ENCODE measurements around the gene DEFB113. TPM values are rescaled to one million over a fixed set of nuclear protein-coding genes. Genes with fewer than 3 reads are reported as not detected.

Gene DEFB113
- total RNA-seq, 1 donor from 2014 or later = not detected

- no peaks in the 10 kb centered on the region for H3K27me3 ChIP-seq
- no peak for TF ChIP-seq CTCF (IDR thresholded peaks at IDR 0.05)
- no peaks in the 10 kb centered on the region for H3K9me3 ChIP-seq
- no peak for DNase-seq (ENCODE audit: low spot score in 2 of 2)
- H3K27ac ChIP-seq = no peak overlapping the region
- intact Hi-C loops (cut with DNase I) = no loop called here
- H3K36me3 ChIP-seq = no peaks in the 10 kb centered on the region
- H3K4me1 ChIP-seq = no peaks in the 10 kb centered on the region
- H3K4me3 ChIP-seq = no peak overlapping the region
Measured at GRCh38 chr6:49919935-49920644, 49.3 kb downstream of the DEFB113 start.

GRCh38 chr6:49919261-49919660, 50.2 kb downstream of the DEFB113 start:
- H3K36me3 ChIP-seq = no peaks in the 10 kb centered on the region
- no peak for TF ChIP-seq CTCF (IDR thresholded peaks at IDR 0.05)
- H3K4me1 ChIP-seq = no peaks in the 10 kb centered on the region
- H3K9me3 ChIP-seq = no peaks in the 10 kb centered on the region
- H3K27ac ChIP-seq = no peak overlapping the region
- DNase-seq (ENCODE audit: low spot score in 2 of 2) = no peak
- intact Hi-C loops (cut with DNase I) = no loop called here
- H3K4me3 ChIP-seq = no peak overlapping the region
- no peaks in the 10 kb centered on the region for H3K27me3 ChIP-seq

GRCh38 chr6:49918787-49919186, 50.6 kb downstream of the DEFB113 start:
- H3K27ac ChIP-seq = no peak overlapping the region
- intact Hi-C loops (cut with DNase I) = no loop called here
- H3K4me3 ChIP-seq = no peak overlapping the region
- TF ChIP-seq CTCF (IDR thresholded peaks at IDR 0.05) = no peak
- no peaks in the 10 kb centered on the region for H3K9me3 ChIP-seq
- H3K36me3 ChIP-seq = no peaks in the 10 kb centered on the region
- H3K27me3 ChIP-seq = no peaks in the 10 kb centered on the region
- no peak for DNase-seq (ENCODE audit: low spot score in 2 of 2)
- H3K4me1 ChIP-seq = no peaks in the 10 kb centered on the region

Other genes starting within 250 kb of the DEFB113 start
- not detected for gene CRISP3, start 225.2 kb downstream of the DEFB113 start, total RNA-seq
- not detected for gene PGK2, start 182.3 kb downstream of the DEFB113 start, total RNA-seq
- not detected for gene CRISP1, start 103.1 kb downstream of the DEFB113 start, total RNA-seq
- gene DEFB114, start 5.5 kb downstream of the DEFB113 start, total RNA-seq = not detected
- not detected for gene DEFB110, start 52.4 kb upstream of the DEFB113 start, total RNA-seq
- gene DEFB112, start 80.3 kb upstream of the DEFB113 start, total RNA-seq = not detected

Data from ascending aorta (tissue), 2 donors.